ENCODE results near the gene GNAZ. TPM values are rescaled to one million over a fixed set of nuclear protein-coding genes. Genes with fewer than 3 reads are reported as not detected.

The GNAZ gene
- total RNA-seq, 4 donors from 2014 or later = 2.7 to 14.7 (median 7.8) TPM

GRCh38 chr22:23061471-23062280 lies 8.6 kb upstream of the GNAZ start:
- H3K4me1 ChIP-seq = no peaks in the 10 kb centered on the region
- WGBS, 2 donors (ENCODE audit: low coverage in 1 of 2) = 83 to 89% methylated on average over 8 to 16 of the region's 16 CpGs
- no peaks in the 10 kb centered on the region for H3K9me3 ChIP-seq
- no peak overlapping the region for H3K4me3 ChIP-seq
- intact Hi-C loops (cut with DNase I; ENCODE audit: low total_unique reads) = no loop called here
- H3K36me3 ChIP-seq = no peaks in the 10 kb centered on the region
- H3K27ac ChIP-seq = no peak overlapping the region
- TF ChIP-seq POLR2A (IDR thresholded peaks at IDR 0.05) (no peak), POLR2AphosphoS5 (IDR thresholded peaks at IDR 0.05) (no peak), CTCF (IDR thresholded peaks at IDR 0.05) (no peak), EP300 (IDR thresholded peaks at IDR 0.05; ENCODE audit: low read depth) (no peak)
- in situ Hi-C loops (cut with MboI; ENCODE audit: low pct_ligation_motif_present in 1 of 4, low pct_unique_long_range_greater_than_20kb in 1 of 4, low sequenced_read_pairs in 3 of 4) = no loop called here
- DNase-seq = no peak
- H3K27me3 ChIP-seq = no peaks in the 10 kb centered on the region

- 83% methylated on average over 12 of the region's 12 CpGs; no CpG with 5 or more reads in 1 of the 2 donors for WGBS, 2 donors (ENCODE audit: low coverage in 1 of 2)
- H3K4me1 ChIP-seq = no peaks in the 10 kb centered on the region
- H3K36me3 ChIP-seq = no peaks in the 10 kb centered on the region
- no peaks in the 10 kb centered on the region for H3K27me3 ChIP-seq
- H3K9me3 ChIP-seq = no peaks in the 10 kb centered on the region
- in situ Hi-C loops (cut with MboI; ENCODE audit: low pct_ligation_motif_present in 1 of 4, low pct_unique_long_range_greater_than_20kb in 1 of 4, low sequenced_read_pairs in 3 of 4) = no loop called here
- DNase-seq = no peak
- intact Hi-C loops (cut with DNase I; ENCODE audit: low total_unique reads) = no loop called here
- no peak overlapping the region for H3K4me3 ChIP-seq
- TF ChIP-seq POLR2A (IDR thresholded peaks at IDR 0.05) = no peak
- TF ChIP-seq CTCF (IDR thresholded peaks at IDR 0.05) = no peak
- no peak for TF ChIP-seq POLR2AphosphoS5 (IDR thresholded peaks at IDR 0.05)
- no peak for TF ChIP-seq EP300 (IDR thresholded peaks at IDR 0.05; ENCODE audit: low read depth)
- no peak overlapping the region for H3K27ac ChIP-seq
These were observed 7.4 kb upstream of the GNAZ start for GRCh38 chr22:23062616-23063538.

GRCh38 chr22:23063539-23064380 lies 6.6 kb upstream of the GNAZ start:
- H3K9me3 ChIP-seq = no peaks in the 10 kb centered on the region
- H3K36me3 ChIP-seq = no peaks in the 10 kb centered on the region
- H3K27me3 ChIP-seq = no peaks in the 10 kb centered on the region
- no peak for DNase-seq
- in situ Hi-C loops (cut with MboI; ENCODE audit: low pct_ligation_motif_present in 1 of 4, low pct_unique_long_range_greater_than_20kb in 1 of 4, low sequenced_read_pairs in 3 of 4) (no loop called here), intact Hi-C loops (cut with DNase I; ENCODE audit: low total_unique reads) (loop anchor here (1.0 kb wide), 1 partner anchor 40 kb away; no protein-coding TSS in a partner anchor)
- no peak overlapping the region for H3K27ac ChIP-seq
- H3K4me3 ChIP-seq = no peak overlapping the region
- no peaks in the 10 kb centered on the region for H3K4me1 ChIP-seq
- no peak for TF ChIP-seq CTCF (IDR thresholded peaks at IDR 0.05)
- WGBS, 2 donors (ENCODE audit: low coverage in 1 of 2) = 92% methylated on average over 14 of the region's 16 CpGs; no CpG with 5 or more reads in 1 of the 2 donors

All from transverse colon (tissue), 4 donors.